Endothelial cell of umbilical vein (primary cell): ENCODE data around the gene OLA1. TPM values are rescaled to one million over a fixed set of nuclear protein-coding genes. Genes with fewer than 3 reads are reported as not detected.

Experiments used
- BruUV-seq: library from RNA; stranded (reverse); fragments of 400-500 nt; replicated peaks from 2 replicates; lab custom pipeline; 2021; lab: Mats Ljungman, UMichigan
- CTCF ChIA-PET: fragments of 300-600, 350-600 bp; sonication (Branson Sonifier 250); formaldehyde crosslinking; loops from one replicate; lab custom pipeline; 2021; ENCODE audit warnings: antibody characterized with exemption, inconsistent platforms; lab: Charles Lee
- POLR2A ChIA-PET: fragments of 300-600, 350-600 bp; sonication (Branson Sonifier 250); formaldehyde crosslinking; loops from one replicate; lab custom pipeline; 2021; ENCODE audit warnings: antibody characterized with exemption, inconsistent platforms; lab: Charles Lee
- DNase-seq: peaks from one replicate; pipeline ENCODE4 v3.0.0-alpha.2; 2011; ENCODE audit warnings: low read depth, low spot score
- FAIRE-seq: peaks from 2 replicates; lab custom pipeline; 2011; peaks lifted over from hg19 to GRCh38; lab: Jason Lieb, UNC
- H2AFZ ChIP-seq: 2 replicates; pipeline ENCODE4 v1.6.0; 2012; ENCODE audit warnings: low read depth, low read length, control low read depth, inconsistent platforms
- H3K27ac ChIP-seq: 2 replicates; pipeline ENCODE4 v1.5.1; 2011; ENCODE audit warnings: low read depth, mild to moderate bottlenecking, control low read depth, low read length, moderate library complexity; ENCODE audit not compliant: insufficient read depth
- H3K27me3 ChIP-seq, 2 experiments: 2 replicates each; pipeline versions ENCODE4 v1.6.0 to v1.6.1; 2011; ENCODE audit warnings: low read length in 2 of 2, mixed read lengths in 1 of 2; ENCODE audit not compliant: control insufficient read depth in 2 of 2, insufficient read depth in 2 of 2
- H3K36me3 ChIP-seq, 2 experiments: 2 replicates in 1 of 2; 3 replicates in 1 of 2; pipeline ENCODE4 v1.5.1; 2011; ENCODE audit warnings: low read length in 2 of 2, mild to moderate bottlenecking in 1 of 2, moderate library complexity in 1 of 2; ENCODE audit not compliant: control insufficient read depth in 2 of 2, insufficient read depth in 2 of 2; ENCODE audit errors: extremely low read depth in 1 of 2
- H3K4me1 ChIP-seq: 3 replicates; pipeline ENCODE4 v1.5.1; 2011; ENCODE audit warnings: mild to moderate bottlenecking, low read length; ENCODE audit not compliant: control insufficient read depth, insufficient read depth; ENCODE audit errors: extremely low read depth
- H3K4me2 ChIP-seq: 2 replicates; pipeline ENCODE4 v1.6.1; 2011; ENCODE audit warnings: low read length, control low read depth, mixed read lengths; ENCODE audit not compliant: insufficient read depth
- H3K4me3 ChIP-seq, 3 experiments: fragments of 200-600 bp in 1 of 3; sonication (generic), shearing (Covaris generic) in 1 of 3; replicated peaks in 1 of 3; 2 replicates each; pipeline ENCODE4 v1.5.1; 2011 to 2016; ENCODE audit warnings: control low read depth in 3 of 3, low read length in 3 of 3, mild to moderate bottlenecking in 2 of 3, inconsistent platforms in 1 of 3, low read depth in 1 of 3, moderate library complexity in 1 of 3; ENCODE audit not compliant: insufficient read depth in 1 of 3
- H3K79me2 ChIP-seq: 2 replicates; pipeline ENCODE4 v1.6.0; 2012; ENCODE audit warnings: low read length, inconsistent platforms; ENCODE audit not compliant: control insufficient read depth, insufficient read depth
- H3K9ac ChIP-seq: replicated peaks from 2 replicates; pipeline ENCODE3; 2011; ENCODE audit warnings: low read length, control low read depth; ENCODE audit not compliant: insufficient read depth; ENCODE audit errors: extremely low read depth
- H3K9me1 ChIP-seq: replicated peaks from 3 replicates; pipeline ENCODE4 v1.6.0; 2011; ENCODE audit warnings: mild to moderate bottlenecking, low read length; ENCODE audit not compliant: control insufficient read depth, insufficient read depth; ENCODE audit errors: extremely low read depth
- H3K9me3 ChIP-seq: replicated peaks from 2 replicates; pipeline ENCODE4 v1.5.1; 2012; ENCODE audit warnings: low read length, inconsistent platforms; ENCODE audit not compliant: control insufficient read depth, insufficient read depth
- H4K20me1 ChIP-seq: replicated peaks from 2 replicates; pipeline ENCODE3; 2011; ENCODE audit warnings: mild to moderate bottlenecking, low read length; ENCODE audit not compliant: control insufficient read depth, insufficient read depth; ENCODE audit errors: extremely low read depth
- EZH2 ChIP-seq: IDR thresholded peaks from 2 replicates; pipeline ENCODE4 v1.6.1; 2012; ENCODE audit warnings: borderline replicate concordance, low read depth, mild to moderate bottlenecking, moderate library complexity, low read length, inconsistent platforms; ENCODE audit not compliant: severe bottlenecking
- FOS ChIP-seq: IDR thresholded peaks from 2 replicates; pipeline ENCODE4 v1.6.1; 2011; ENCODE audit warnings: mild to moderate bottlenecking, low read length, moderate library complexity, borderline replicate concordance; ENCODE audit not compliant: insufficient read depth
- GATA2 ChIP-seq: IDR thresholded peaks from 2 replicates; pipeline ENCODE4 v1.7.0; 2011; ENCODE audit warnings: low read depth, mild to moderate bottlenecking, moderate library complexity, mixed read lengths, low read length; ENCODE audit not compliant: insufficient read length, insufficient read depth
- JUN ChIP-seq: IDR thresholded peaks from 2 replicates; pipeline ENCODE4 v1.6.1; 2011; ENCODE audit warnings: borderline replicate concordance, low read depth; ENCODE audit not compliant: insufficient read length, insufficient read depth
- POLR2A ChIP-seq: IDR thresholded peaks from 2 replicates; pipeline ENCODE4 v1.6.1; 2012; ENCODE audit warnings: low read depth, mild to moderate bottlenecking, control low read depth, low read length
- POLR2AphosphoS5 ChIP-seq: IDR thresholded peaks from 2 replicates; pipeline ENCODE4 v1.6.1; 2012; ENCODE audit warnings: low read depth, mild to moderate bottlenecking, control low read depth, low read length, moderate library complexity; ENCODE audit not compliant: insufficient read depth
- dilution Hi-C: fragments of 300-500 bp; cut with MboI; formaldehyde crosslinking; loops from one replicate; pipeline ENCODE4 v1.15.0; 2019; ENCODE audit warnings: low sequenced_read_pairs; ENCODE audit not compliant: extremely low pct_ligation_motif_present
- intact Hi-C: fragments of 100-400 bp; cut with micrococcal nuclease; formaldehyde crosslinking; loops from one replicate; pipeline ENCODE4 v1.10.0; 2022
- polyA plus RNA-seq, 4 experiments: library from polyadenylated mRNA; depleted of rRNA in 3 of 4; stranded (reverse) in 3 of 4; unstranded in 1 of 4; fragments of >200 nt; gene quantifications; 2 replicates each; pipeline versions ENCODE4 v1.2.1 to v1.2.3, GENCODE V29; 2011 to 2012; ENCODE audit warnings: missing spikeins in 1 of 4
- total RNA-seq: library from RNA; stranded (reverse); gene quantifications from 2 replicates; pipeline ENCODE4 v1.2.3, GENCODE V29; 2021

The OLA1 gene
- total and polyA plus RNA-seq, 2 donors (not counting 3 experiments of a cell fraction or from before 2014, with no cell fraction given), result 30.6 to 93.9 TPM

DNA sequence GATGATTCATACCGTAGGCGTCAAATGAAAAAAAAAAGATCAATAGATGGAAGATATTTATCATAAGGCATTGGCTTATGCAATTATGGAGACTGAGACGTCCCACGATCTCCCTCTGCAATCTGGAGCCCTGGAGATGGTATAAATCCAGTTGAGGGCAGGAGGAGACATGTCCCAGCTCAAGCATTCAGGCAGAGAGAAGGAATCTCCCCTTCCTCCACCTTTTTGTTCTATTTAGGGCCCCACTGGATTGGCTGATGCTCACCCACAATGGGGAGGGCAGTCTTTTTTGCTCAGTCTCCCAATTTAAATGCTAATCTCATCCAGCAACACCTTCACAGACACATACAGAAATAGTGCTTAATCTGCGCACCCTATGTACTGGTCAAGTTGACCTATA, 18.0 kb upstream of the OLA1 start:
- ChIA-PET CTCF (no interaction called here), POLR2A (no interaction called here)
- no peaks in the 10 kb centered on the region for H3K9me1 ChIP-seq
- no peak overlapping the region for H2AFZ ChIP-seq
- DNase-seq (no peak), FAIRE-seq (no peak)
- intact Hi-C loops, result no loop called here
- H3K9ac ChIP-seq, result no peak overlapping the region
- no peaks in the 10 kb centered on the region for H3K36me3 ChIP-seq
- H3K4me2 ChIP-seq, result no peak overlapping the region
- dilution Hi-C loops, result no loop called here
- no peaks in the 10 kb centered on the region for H3K79me2 ChIP-seq
- no peaks in the 10 kb centered on the region for H3K9me3 ChIP-seq
- H4K20me1 ChIP-seq, result no peaks in the 10 kb centered on the region
- peaks cover 13 to 22% of the 10 kb centered on the region in 2 experiments for H3K27me3 ChIP-seq
- TF ChIP-seq POLR2A, result no peak
- no peak overlapping the region for H3K4me3 ChIP-seq
- BruUV-seq, result no TSS peak
- peaks cover 6% of the 10 kb centered on the region for H3K4me1 ChIP-seq
- no peak overlapping the region for H3K27ac ChIP-seq

DNA sequence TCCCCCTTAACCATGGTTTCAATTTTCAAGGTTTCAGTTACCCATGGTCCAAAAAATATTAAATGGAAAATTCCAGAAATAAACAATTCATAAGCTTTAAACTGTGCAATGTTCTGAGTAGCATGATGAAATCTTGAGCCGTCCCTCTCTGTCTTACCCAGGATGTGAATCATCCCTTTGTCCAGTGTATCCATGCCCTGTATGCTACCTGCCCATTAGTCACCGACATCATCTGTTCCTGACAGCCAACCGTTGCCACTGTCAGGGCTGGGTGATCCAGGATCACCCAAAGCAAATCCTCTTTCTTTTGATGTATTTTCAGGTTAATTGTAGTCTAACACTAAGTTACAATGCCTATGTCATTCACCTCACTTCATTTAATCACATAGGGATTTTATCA, 15.7 kb upstream of the OLA1 start:
- intact Hi-C loops (no loop called here), dilution Hi-C loops (no loop called here)
- FAIRE-seq, result peak; percentile 81
- peak; percentile 37 for DNase-seq
- H3K4me2 ChIP-seq, result peak overlapping the region; percentile 42
- peak overlapping the region; percentile 21 for H2AFZ ChIP-seq
- H3K9me1 ChIP-seq, result no peaks in the 10 kb centered on the region
- no peaks in the 10 kb centered on the region for H4K20me1 ChIP-seq
- POLR2A ChIA-PET, result no interaction called here
- peak; percentile 72 for TF ChIP-seq FOS
- TF ChIP-seq JUN, result peak; percentile 49
- no peak for TF ChIP-seq POLR2A
- no peak for TF ChIP-seq GATA2
- TF ChIP-seq EZH2, result no peak
- no peak for TF ChIP-seq POLR2AphosphoS5
- no TSS peak for BruUV-seq
- H3K79me2 ChIP-seq, result no peaks in the 10 kb centered on the region
- CTCF ChIA-PET, result no interaction called here
- H3K36me3 ChIP-seq, result no peaks in the 10 kb centered on the region
- no peak overlapping the region for H3K27ac ChIP-seq
- H3K9me3 ChIP-seq, result no peaks in the 10 kb centered on the region
- H3K9ac ChIP-seq, result no peak overlapping the region
- peaks cover 13 to 21% of the 10 kb centered on the region in 2 experiments for H3K27me3 ChIP-seq
- H3K4me3 ChIP-seq, result no peak overlapping the region
- H3K4me1 ChIP-seq, result peaks cover 6% of the 10 kb centered on the region
